NCI-H187 treated with DMSO at 0.1 percent for 48 hours (cell line): ENCODE results near the gene ZC3H18.

Experiments
- DNase-seq: peaks from one replicate; lab custom pipeline; 2025; lab: John Stamatoyannopoulos, UW

ZC3H18 gene

GRCh38 chr16:88678224-88678979, 108.2 kb downstream of the ZC3H18 start:
- DNase-seq, result no peak

GRCh38 chr16:88680554-88681083, 110.4 kb downstream of the ZC3H18 start:
- DNase-seq, result no peak

- DNase-seq, result no peak
Measured at GRCh38 chr16:88681084-88681680, 111.0 kb downstream of the ZC3H18 start.
